GM19099 (cell line): ENCODE data around the gene ANKRD61.
A peak's percentile ranks its signal among the peaks of the same experiment; 100 is the strongest.

ENCODE experiments used
- POLR2A ChIP-seq: IDR thresholded peaks from 3 replicates; pipeline ENCODE4 v1.6.1; 2011; ENCODE audit warnings: low read depth; ENCODE audit not compliant: insufficient read length; ENCODE audit errors: extremely low read depth

The ANKRD61 gene

DNA sequence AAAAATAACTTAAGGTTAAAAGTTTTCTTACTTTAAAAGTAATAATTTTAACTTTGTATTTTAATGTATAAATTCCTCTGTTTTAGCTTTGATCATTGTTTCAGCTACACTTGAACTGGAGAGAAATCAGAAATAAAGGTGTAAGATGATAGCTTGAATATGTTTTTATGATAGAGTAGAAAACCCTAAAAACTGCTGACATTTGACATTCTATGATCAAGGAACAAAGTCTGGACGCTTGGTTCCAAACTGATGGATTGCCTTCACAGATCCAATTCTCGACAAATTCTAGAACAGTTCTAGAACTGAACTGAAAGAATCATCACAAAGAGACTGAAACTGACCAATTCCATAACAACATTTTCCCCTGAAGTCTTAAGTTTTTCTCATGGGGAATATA lies at the start of gene ANKRD61:
Gene ANKRD61, plus strand, starts transcription at position 389 of the 400 bp plus-strand sequence. Its CDS starts 0 bp downstream, at position 389.
- no peak for TF ChIP-seq POLR2A

DNA sequence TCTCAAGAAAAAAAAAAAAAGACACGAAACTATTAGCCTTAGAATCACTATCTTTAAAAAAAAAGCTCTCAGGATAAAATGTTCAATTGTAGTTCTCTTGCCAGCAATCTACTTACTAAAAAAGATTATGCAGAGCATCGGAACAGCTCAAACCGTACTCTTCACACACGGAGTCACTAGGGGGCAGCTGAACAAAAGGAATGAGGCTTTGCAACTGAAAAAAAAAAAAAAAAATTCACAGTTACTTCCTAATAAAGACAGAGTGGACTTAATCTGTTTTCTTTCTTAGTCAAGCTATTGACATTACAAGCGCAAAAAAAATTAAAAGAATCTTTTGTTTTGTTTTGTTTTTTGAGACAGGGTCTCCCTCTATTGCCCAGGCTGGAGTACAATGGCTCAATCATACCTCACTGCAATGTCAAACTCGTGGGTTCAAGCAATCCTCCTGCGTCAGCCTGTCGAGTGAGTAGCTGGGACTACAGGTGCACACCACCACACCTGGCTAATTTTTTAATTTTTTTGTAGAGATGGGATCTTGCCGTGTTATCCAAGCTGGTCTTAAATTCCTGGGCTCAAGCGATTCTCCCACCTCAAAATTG lies 33.9 kb upstream of the ANKRD61 start:
- no peak for TF ChIP-seq POLR2A

- TF ChIP-seq POLR2A, result no peak
These were observed 23.8 kb upstream of the ANKRD61 start for GRCh38 chr7:6007386-6007785.

DNA sequence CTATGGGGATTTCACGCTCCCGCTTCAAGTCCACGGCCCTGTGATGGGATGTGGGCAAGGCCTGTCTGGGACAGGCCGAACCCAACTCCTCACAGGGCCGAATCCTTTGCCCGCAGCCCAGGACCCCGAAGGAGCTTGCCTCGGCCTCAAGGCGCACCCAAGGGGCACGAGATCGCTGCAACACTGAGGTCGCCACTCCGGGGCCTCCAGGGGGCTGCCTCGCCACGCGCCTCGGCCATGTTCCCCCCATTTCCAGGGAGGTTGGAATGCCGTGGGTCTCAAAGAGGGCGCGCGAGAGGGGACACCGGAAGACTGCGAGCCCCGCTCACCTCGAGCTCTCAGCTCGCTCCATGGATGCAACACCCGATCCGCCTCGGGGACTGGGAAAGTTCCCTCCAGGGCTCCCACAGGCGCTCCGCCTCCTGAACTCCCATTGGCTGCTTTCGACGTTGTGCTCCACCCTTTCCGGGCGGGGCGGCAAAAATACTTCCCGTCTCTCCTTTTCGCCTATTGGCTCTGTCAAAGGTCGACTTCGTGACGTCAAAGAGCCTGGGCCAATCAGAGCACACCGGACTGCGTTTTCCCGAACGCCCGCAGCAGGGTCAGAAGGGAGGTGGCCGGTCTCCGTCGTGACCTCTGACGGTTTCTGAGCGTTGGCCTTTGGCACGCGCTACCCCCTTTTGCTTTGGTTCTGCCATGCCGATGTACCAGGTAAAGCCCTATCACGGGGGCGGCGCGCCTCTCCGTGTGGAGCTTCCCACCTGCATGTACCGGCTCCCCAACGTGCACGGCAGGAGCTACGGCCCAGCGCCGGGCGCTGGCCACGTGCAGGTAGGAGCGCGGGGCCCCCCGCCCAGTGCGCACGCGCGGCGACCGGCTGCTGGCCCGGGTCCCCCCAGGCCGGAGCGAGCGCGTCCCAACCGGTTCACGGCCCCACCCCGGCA lies 22.2 kb upstream of the ANKRD61 start, which contains the start of the genes AIMP2 and PMS2:
Gene AIMP2, plus strand, starts transcription at position 605 of the 944 bp plus-strand sequence. Its CDS starts 92 bp downstream, at position 697.
Gene PMS2, minus strand, starts transcription at position 382 of the 944 bp plus-strand sequence. Its CDS starts 30 bp downstream, at position 352.
- peak; percentile 91 for TF ChIP-seq POLR2A

DNA sequence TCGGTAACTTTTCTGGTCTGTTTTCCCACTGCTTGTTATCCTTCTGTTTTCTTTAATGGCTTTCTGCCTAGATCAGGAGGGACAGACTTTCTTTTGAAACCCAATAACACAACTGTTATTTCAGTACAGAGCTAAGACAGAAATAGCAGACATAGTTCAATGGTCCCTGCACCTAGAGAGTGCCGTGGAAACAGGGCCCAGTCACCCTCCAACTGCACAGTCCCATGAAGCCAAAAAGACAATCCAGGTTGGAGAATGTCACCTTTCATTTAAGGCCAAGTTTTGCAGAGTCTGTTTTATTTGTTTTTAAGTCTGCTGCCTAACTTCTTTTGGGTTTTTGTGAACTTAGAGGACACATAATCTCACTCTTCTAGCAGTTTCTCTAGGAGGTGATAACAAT lies 19.6 kb upstream of the ANKRD61 start:
- TF ChIP-seq POLR2A, result no peak

GRCh38 chr7:6012355-6013104 lies 18.6 kb upstream of the ANKRD61 start:
- no peak for TF ChIP-seq POLR2A

GRCh38 chr7:6015917-6016652 lies 15.1 kb upstream of the ANKRD61 start:
- TF ChIP-seq POLR2A, result no peak

- TF ChIP-seq POLR2A, result no peak
These were observed 14.6 kb upstream of the ANKRD61 start for GRCh38 chr7:6016653-6016966.

DNA sequence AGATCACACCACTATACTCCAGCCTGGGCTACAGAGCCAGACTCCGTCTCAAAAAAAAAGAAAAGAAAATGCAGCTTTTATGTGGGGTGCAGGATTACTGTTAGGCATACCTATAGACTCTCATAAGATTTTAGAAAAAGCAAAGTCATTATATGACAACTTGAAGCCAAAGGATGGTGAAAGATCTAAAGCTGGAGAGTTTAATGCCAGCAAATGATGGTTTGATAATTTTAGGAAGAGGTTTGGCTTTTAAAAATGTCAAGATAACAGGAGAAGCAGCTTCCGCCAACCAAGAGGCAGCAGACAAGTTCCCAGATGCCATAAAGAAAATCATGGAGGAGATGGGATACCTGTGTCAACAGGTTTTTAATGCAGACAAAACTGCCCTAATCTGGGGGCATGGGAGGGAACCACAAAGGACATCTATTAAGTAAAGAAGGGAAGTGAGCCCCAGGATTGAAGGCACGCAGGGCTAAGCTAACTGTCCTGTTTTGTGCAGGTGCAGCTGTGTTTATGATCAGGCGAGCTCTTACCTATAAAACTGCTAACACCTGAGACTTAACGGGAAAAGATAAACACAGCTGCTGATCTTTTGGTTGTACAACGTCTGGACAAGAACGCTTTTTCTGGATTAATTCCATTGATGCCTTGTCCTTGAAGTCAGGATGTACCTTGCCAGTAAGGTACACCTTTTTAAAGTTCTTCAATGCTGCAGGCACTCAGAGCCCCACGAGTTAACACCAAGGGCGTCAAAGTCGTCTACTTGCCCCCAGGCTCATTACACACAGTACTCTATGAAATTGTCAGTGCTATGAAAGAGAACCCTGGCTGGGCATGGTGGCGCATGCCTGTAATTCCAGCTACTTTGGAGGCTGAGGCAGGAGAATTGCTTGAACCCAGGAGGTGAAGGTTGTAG lies 10.5 kb upstream of the ANKRD61 start:
- TF ChIP-seq POLR2A, result no peak

GRCh38 chr7:6022707-6023106 lies 8.5 kb upstream of the ANKRD61 start:
- TF ChIP-seq POLR2A, result no peak

DNA sequence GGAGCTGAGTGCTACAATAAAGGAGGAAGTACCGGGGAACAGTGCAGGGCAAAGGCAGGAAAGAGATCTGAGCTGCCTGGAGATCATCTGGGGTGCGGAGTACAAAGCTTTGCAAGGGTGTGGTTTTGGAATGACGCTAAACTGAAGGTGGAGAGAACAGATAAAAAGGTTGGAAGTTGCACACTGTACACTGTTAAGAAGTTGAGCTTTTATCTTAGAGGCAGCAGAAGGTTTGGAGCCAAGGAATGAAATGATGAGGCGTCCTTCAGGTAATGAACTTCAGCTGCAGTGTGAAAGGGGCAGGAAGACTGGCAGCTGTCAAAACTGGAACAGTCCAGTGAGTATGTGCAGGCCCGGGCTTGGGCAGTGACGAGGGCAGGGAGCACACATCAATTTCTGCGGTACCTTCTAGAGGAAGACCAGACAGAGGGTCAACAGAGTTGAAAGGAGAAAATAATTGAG lies 7.2 kb upstream of the ANKRD61 start:
- TF ChIP-seq POLR2A, result no peak

- TF ChIP-seq POLR2A, result no peak
These were observed 5.0 kb upstream of the ANKRD61 start for GRCh38 chr7:6026011-6026819.
